Midbrain (tissue), 1 donor: Measurements from ENCODE around the gene CDC42EP2.
A peak's percentile ranks its signal among the peaks of the same experiment; 100 is the strongest.
"Not testable (repeated sequence)": the region's sequence is repeated elsewhere in the genome, so short reads cannot be mapped to it uniquely, and the experiment has no call there.

Source experiments
- DNase-seq: peaks from one replicate; lab custom pipeline; 2025; lab: John Stamatoyannopoulos, UW

The CDC42EP2 gene

GRCh38 chr11:65320386-65321075 lies 5.9 kb downstream of the CDC42EP2 start:
- DNase-seq = no peak

- DNase-seq = no peak
These were observed 6.4 kb downstream of the CDC42EP2 start for GRCh38 chr11:65321076-65321475.

GRCh38 chr11:65321828-65322485 lies 7.3 kb downstream of the CDC42EP2 start:
- DNase-seq = no peak

GRCh38 chr11:65323813-65324212 lies 9.1 kb downstream of the CDC42EP2 start:
- DNase-seq = no peak

GRCh38 chr11:65325435-65325834 lies 10.8 kb downstream of the CDC42EP2 start:
- DNase-seq = no peak

- no peak for DNase-seq
These were observed 12.4 kb downstream of the CDC42EP2 start for GRCh38 chr11:65327021-65327420.

- no peak for DNase-seq
These were observed 14.8 kb downstream of the CDC42EP2 start for GRCh38 chr11:65329478-65329877.

GRCh38 chr11:65329944-65330403 lies 15.3 kb downstream of the CDC42EP2 start:
- peak; percentile 91 for DNase-seq

GRCh38 chr11:65330544-65330943 lies 15.9 kb downstream of the CDC42EP2 start:
- DNase-seq = no peak

GRCh38 chr11:65332591-65332990 lies 17.9 kb downstream of the CDC42EP2 start:
- not testable (repeated sequence) for DNase-seq

GRCh38 chr11:65334696-65335295 lies 20.1 kb downstream of the CDC42EP2 start:
- no peak for DNase-seq

GRCh38 chr11:65338676-65339075 lies 24.0 kb downstream of the CDC42EP2 start:
- DNase-seq = no peak

GRCh38 chr11:65340226-65340625 lies 25.6 kb downstream of the CDC42EP2 start:
- DNase-seq = peak; percentile 28

GRCh38 chr11:65341856-65342255 lies 27.2 kb downstream of the CDC42EP2 start:
- DNase-seq = no peak

GRCh38 chr11:65351511-65351910 lies 36.8 kb downstream of the CDC42EP2 start:
- no peak for DNase-seq

GRCh38 chr11:65352783-65353182 lies 38.1 kb downstream of the CDC42EP2 start:
- DNase-seq = no peak

- DNase-seq = no peak
These were observed 38.7 kb downstream of the CDC42EP2 start for GRCh38 chr11:65353376-65353775.

GRCh38 chr11:65353900-65354264 lies 39.2 kb downstream of the CDC42EP2 start:
- peak; percentile 60 for DNase-seq

GRCh38 chr11:65354265-65355012 lies 39.8 kb downstream of the CDC42EP2 start, which contains the start of gene TIGD3:
TIGD3 (plus strand) TSS chr11:65354751; CDS start chr11:65355809, 1,058 bp downstream.
- peak; percentile 97 for DNase-seq

GRCh38 chr11:65355013-65355775 lies 40.5 kb downstream of the CDC42EP2 start:
- DNase-seq = no peak

- DNase-seq = no peak
These were observed 41.2 kb downstream of the CDC42EP2 start for GRCh38 chr11:65355776-65356393.
